GM18858 (cell line): ENCODE measurements around the gene MZT2A.
"Not testable (repeated sequence)": the region's sequence is repeated elsewhere in the genome, so short reads cannot be mapped to it uniquely, and the experiment has no call there.

ENCODE experiments used
- ATAC-seq: cut with Tn5 transposase; IDR thresholded peaks from one replicate; pipeline ENCODE4 v1.9.1; 2021; ENCODE audit not compliant: unreplicated experiment

MZT2A gene

GRCh38 chr2:131492418-131493198 lies 411 bp upstream of the MZT2A start:
- peak; percentile 57 for ATAC-seq

DNA sequence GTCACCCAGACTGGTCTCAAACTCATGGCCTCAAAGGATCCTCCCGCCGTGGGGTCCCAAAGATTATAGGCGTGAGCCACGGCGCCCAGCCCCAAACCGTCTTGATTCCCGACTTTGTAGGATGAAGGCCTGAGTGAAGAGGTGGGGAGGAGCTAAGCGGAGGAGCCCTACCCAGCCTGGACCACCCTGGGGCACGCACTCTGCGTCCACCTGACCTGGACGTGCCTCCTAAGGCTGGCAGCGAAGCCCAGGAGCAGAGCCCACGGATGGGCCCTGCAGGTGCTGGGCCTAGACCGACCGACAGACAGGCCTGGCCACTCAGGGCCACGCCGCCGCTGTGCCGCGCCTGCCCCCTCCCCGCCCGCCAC lies 744 bp downstream of the MZT2A start:
- not testable (repeated sequence) for ATAC-seq

- ATAC-seq: not testable (repeated sequence)
Observed at GRCh38 chr2:131490616-131491468, 1.4 kb downstream of the MZT2A start.

- no peak for ATAC-seq
Observed at GRCh38 chr2:131488306-131489205, 3.6 kb downstream of the MZT2A start.

- not testable (repeated sequence) for ATAC-seq
Observed at GRCh38 chr2:131486201-131486902, 5.8 kb downstream of the MZT2A start.

DNA sequence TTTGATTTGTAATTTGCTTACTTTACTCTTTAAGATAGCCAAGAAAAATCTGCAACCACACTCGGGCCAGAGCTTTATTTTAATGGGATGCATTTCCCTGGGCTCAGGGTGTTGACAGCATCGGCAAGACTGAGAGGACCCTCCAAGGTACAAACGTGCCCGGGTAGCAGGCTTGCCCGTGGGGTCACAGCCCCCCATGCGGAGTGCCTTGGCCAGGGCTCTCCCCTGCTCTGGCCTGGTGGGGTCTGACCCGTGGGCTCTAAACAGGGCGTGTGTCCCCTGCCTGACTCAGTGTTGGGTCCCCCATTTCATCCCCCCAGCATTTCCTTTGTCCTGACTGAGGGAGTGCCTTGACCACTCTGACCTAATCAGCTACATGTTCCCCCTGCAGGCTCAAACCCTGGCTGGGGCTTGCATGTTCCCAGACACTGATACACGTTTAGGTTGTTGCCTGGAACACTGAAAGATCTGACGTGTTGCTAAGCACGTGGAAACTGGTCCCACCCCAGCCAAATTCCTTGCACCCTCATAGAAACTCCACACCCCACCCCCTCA lies 7.2 kb downstream of the MZT2A start:
- not testable (repeated sequence) for ATAC-seq

DNA sequence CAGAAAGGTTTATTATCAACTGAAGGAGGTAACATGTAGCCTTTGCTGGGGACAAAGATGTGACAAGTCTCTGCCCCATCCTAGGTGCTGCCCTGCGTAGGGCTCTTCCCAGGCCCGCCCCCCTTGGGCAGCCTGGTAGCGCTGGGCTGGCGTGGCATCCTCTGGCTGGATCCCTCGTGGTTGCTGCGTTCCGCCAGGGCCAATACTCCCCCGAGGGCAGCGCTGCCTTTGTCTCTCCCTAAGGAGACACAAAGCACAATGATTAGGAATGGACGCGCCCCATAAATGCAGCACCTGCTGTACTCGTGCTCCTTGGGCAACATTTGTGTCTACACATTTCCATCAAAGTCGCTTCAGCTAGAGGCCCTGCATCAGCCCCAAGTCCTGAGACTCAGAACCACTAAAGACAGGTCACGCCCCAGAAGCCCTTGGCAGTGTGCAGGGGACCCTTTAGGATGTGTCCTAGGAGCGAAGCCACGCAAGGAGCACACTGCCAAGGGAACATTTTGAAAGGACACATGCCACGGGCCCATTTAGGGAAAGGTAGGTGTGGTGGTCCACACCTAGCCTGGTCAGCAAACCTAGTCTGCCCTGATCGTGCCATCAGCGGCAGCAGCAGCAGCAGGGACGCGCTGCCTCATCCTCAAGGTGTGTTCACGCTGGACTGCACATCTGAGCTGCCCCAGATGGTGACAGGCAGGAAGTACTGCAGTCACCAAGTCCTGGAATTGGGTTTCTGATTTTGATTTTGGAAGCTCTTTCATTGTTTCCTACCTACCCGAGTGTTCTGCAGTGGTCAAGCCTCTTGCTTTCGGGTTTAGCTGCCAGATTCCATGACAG lies 8.0 kb downstream of the MZT2A start:
- not testable (repeated sequence) for ATAC-seq

DNA sequence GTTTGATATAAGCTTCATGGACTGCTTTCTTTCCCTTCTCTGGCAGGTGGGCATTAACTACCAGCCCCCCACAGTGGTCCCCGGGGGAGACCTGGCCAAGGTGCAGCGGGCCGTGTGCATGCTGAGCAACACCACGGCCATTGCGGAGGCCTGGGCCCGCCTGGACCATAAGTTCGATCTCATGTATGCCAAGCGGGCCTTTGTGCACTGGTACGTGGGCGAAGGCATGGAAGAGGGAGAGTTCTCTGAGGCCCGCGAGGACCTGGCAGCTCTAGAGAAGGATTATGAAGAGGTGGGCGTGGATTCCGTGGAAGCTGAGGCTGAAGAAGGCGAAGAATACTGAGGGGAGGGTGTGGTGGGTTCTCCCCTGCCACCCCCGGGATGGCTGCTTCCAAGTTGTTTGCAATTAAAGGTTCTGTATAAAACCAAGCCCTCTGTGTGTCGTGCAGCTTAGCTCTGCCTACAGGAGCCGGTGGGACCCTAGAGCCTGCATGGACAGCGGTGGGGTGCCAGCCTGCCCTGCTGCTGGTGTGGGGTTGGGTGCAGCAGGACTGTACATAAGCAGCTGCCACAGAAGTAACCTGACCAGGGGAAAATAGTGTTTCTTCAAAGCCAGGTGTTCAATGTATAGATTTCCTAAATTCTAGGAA lies 9.6 kb downstream of the MZT2A start:
- not testable (repeated sequence) for ATAC-seq

GRCh38 chr2:131480351-131480750 lies 11.8 kb downstream of the MZT2A start:
- not testable (repeated sequence) for ATAC-seq

DNA sequence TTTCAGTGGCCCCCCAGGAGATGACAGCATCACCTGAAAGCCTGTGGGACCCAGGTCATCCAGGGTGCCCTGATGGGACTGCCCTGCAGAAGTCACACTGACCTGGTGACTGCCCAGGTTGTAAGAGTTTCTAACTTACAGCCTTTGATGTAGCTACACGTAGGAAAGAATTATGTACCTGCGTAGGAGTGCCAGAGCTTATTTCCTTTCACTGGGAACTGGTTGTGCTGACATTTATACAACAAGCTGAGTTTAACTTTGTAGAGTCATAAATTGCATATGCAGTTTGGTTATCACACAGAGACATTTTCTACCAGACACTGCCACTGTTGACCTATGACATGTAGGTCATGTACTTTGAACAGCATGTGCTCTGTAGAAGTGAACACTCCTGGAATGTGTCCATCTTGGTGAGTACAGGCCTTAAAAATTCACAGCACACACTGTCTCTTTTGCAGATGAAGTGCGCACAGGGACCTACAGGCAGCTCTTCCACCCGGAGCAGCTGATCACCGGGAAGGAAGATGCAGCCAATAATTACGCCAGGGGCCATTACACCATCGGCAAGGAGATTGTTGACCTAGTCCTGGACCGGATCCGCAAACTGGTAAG lies 13.2 kb downstream of the MZT2A start:
- ATAC-seq: not testable (repeated sequence)

GRCh38 chr2:131478074-131478849 lies 13.9 kb downstream of the MZT2A start:
- not testable (repeated sequence) for ATAC-seq

DNA sequence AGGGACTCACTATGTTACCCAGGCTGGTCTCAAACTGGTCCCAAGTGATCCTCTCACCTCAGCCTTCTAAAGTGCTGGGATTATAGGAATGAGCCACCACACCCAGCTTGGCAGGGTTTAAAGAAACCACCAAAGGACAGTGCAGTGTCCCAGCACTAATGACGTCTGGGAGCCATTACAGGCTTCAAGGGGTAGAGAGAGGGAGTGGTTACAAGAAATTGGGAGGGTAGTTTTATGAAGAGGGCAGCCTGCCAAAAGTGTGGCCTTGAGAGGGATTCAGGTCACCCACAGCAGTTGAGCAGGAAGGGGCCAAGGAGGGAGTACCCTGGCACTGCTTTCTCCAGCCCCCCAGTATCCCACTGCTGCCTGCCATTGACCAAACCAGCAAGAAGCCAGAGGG lies 15.0 kb downstream of the MZT2A start:
- not testable (repeated sequence) for ATAC-seq

DNA sequence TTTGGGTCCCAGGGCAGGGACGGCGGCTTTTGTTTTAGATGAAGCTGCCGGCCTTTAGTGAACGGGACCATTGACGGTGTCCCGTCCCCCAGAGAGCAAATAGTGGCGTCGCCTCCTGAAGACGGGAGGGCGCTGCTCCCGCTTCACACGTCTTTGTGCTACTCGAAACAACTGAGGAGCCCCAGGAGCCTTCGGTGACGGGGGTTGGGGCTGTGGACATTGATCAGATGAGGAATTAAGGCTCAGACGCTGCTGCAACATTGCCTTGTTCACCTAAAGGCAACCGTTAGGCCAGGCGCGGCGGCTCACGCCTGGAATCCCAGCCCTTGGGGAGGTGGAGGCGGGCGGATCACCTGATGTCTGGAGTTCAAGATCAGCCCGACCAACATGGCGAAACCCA lies 15.8 kb downstream of the MZT2A start:
- not testable (repeated sequence) for ATAC-seq

GRCh38 chr2:131475831-131476230 lies 16.4 kb downstream of the MZT2A start, which contains the start of gene TUBA3D:
Gene TUBA3D (plus strand): TSS chr2:131476119. CDS start chr2:131476200, 81 bp downstream.
- no peak for ATAC-seq

DNA sequence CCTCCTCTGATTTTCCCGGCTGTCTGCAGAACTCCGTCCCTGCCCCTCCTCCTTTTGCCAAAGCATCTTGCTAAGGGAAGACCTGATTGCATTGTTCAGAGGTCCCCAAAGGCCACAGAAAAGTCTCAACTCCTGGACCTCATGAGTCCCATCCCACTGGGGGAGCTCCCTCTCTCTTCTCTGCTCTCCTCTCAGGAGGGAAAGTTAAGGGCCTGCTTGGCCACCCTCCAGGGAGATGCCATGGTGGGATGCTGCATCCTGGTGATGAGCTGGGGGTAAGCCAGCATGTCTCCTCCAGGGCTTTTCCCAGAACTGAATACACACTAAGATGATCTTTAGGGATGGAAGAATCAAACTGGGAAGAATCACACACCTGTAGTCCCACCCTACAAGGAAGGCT lies 18.9 kb downstream of the MZT2A start:
- ATAC-seq: not testable (repeated sequence)

GRCh38 chr2:131471624-131472023 lies 20.6 kb downstream of the MZT2A start:
- ATAC-seq: not testable (repeated sequence)

DNA sequence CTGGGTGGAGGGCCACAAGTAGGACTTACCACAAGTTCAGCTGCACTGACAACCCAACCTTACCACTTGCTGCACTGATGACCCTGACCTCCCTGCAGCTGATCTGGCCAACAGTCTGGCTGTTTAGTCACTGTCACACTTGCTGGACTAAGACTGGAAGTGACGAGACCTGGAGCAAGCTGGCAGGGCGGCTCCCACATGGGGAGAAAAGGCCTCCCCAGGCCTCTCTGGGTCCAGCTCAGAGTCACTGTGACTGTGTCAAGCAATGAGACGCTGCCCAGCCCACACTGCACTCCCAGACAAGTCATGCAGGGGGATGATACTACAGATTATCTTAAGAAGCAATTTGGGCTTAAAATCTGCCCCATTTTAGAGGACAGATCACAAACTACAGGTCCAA lies 21.3 kb downstream of the MZT2A start:
- not testable (repeated sequence) for ATAC-seq
